Peyer's patch (tissue), 4 donors: ENCODE measurements around the gene PLEKHM3. TPM values are rescaled to one million over a fixed set of nuclear protein-coding genes. Genes with fewer than 3 reads are reported as not detected.
"Not testable (repeated sequence)": the region's sequence is repeated elsewhere in the genome, so short reads cannot be mapped to it uniquely, and the experiment has no call there.

Experiments used
- DNase-seq, 3 donors: peaks; one replicate each; pipeline ENCODE4 v3.0.0-alpha.2; 2017 to 2019
- H3K27ac ChIP-seq, 4 donors: fragments of 200-600 bp; sonication (generic); one replicate each; pipeline ENCODE4 v1.5.1; 2016 to 2019
- H3K27me3 ChIP-seq, 2 donors: fragments of 200-600 bp; sonication (generic); one replicate each; pipeline ENCODE4 v1.5.1; 2019
- H3K36me3 ChIP-seq, 3 donors: fragments of 200-600 bp; sonication (generic); one replicate each; pipeline ENCODE4 v1.5.1; 2016 to 2019
- H3K4me1 ChIP-seq, 4 donors: fragments of 200-600 bp; sonication (generic); one replicate each; pipeline ENCODE4 v1.5.1; 2016 to 2019
- H3K4me3 ChIP-seq, 4 donors: fragments of 200-600 bp; sonication (generic); 1 replicate in 3 of 4; 2 replicates in 1 of 4; pipeline ENCODE4 v1.5.1; 2016 to 2019; ENCODE audit warnings: mild to moderate bottlenecking in 1 of 4
- H3K9me3 ChIP-seq, 4 donors: fragments of 200-600 bp; sonication (generic); one replicate each; pipeline ENCODE4 v1.5.1; 2016 to 2019; ENCODE audit warnings: mild to moderate bottlenecking in 1 of 4
- POLR2A ChIP-seq, 2 donors: fragments of 450-650 bp; IDR thresholded peaks; one replicate each; pipeline ENCODE4 v1.5.1; 2017; ENCODE audit warnings: antibody characterized with exemption in 2 of 2, mild to moderate bottlenecking in 2 of 2, moderate library complexity in 2 of 2
- total RNA-seq, 4 donors: library from RNA; depleted of rRNA; stranded (reverse); fragments of >200 nt; gene quantifications; one replicate each; pipeline ENCODE4 v1.1.0, GENCODE V29; 2016
- TF ChIP-seq, protein P1 (sequence below), 6 experiments: fragments of 450-650 bp in 4 of 6; fragments of 200-600 bp in 2 of 6; sonication (generic) in 1 of 6; IDR thresholded peaks; one replicate each; pipeline ENCODE4 v1.5.1; 2017 to 2019; ENCODE audit warnings: antibody characterized with exemption in 6 of 6, mild to moderate bottlenecking in 3 of 6, moderate library complexity in 1 of 6

The PLEKHM3 gene
- total RNA-seq, 4 donors from 2014 or later, result 14.4 to 45.4 (median 22.7) TPM

DNA sequence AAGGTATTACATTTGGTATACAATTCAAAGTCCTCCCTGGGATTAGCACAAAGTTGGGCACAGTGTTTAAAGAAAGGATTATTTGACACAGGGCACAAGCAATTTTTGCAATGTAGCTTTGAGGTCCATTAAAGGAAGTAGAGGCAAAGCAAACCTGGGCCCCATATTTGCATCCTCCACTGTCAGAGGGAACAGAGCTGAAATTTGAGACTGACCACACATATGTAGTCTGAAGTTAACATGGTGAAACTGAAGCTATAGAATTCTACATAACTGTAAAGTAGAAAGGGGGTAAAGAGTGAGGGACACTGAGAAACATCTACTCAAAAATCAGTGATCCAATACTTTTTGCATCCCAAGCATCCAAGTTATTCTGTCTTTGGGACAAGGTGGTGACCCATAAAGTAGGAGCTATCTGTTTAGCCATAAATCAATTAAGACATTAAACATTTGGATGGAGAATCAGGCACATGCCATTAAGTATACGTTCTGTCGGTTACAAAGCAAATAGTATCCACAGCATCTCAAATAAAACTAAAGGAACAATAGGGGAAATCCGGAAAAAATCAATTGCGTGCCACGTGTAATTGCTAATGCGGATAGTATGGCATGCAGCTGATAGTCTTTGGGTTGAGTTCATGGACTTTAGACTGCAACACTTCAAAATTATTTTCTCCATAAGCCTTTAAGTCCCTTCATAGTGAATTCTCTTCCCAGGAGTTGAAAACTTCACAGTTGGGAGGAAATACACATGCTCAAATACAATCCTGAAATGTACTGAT is 72.6 kb downstream of the PLEKHM3 start:
- Histone ChIP-seq H3K27ac (no peak overlapping the region), H3K36me3 (no peaks in the 10 kb centered on the region), H3K27me3 (no peaks in the 10 kb centered on the region), H3K4me3 (no peak overlapping the region), H3K9me3 (no peaks in the 10 kb centered on the region), H3K4me1 (peaks cover 0 to 5% (median 0%) of the 10 kb centered on the region in 4 donors)
- no peak for TF ChIP-seq POLR2A (IDR thresholded peaks at IDR 0.05)
- TF ChIP-seq, protein P1, sequence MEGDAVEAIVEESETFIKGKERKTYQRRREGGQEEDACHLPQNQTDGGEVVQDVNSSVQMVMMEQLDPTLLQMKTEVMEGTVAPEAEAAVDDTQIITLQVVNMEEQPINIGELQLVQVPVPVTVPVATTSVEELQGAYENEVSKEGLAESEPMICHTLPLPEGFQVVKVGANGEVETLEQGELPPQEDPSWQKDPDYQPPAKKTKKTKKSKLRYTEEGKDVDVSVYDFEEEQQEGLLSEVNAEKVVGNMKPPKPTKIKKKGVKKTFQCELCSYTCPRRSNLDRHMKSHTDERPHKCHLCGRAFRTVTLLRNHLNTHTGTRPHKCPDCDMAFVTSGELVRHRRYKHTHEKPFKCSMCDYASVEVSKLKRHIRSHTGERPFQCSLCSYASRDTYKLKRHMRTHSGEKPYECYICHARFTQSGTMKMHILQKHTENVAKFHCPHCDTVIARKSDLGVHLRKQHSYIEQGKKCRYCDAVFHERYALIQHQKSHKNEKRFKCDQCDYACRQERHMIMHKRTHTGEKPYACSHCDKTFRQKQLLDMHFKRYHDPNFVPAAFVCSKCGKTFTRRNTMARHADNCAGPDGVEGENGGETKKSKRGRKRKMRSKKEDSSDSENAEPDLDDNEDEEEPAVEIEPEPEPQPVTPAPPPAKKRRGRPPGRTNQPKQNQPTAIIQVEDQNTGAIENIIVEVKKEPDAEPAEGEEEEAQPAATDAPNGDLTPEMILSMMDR (IDR thresholded peaks at IDR 0.05), result no peak
- no peak for DNase-seq

DNA sequence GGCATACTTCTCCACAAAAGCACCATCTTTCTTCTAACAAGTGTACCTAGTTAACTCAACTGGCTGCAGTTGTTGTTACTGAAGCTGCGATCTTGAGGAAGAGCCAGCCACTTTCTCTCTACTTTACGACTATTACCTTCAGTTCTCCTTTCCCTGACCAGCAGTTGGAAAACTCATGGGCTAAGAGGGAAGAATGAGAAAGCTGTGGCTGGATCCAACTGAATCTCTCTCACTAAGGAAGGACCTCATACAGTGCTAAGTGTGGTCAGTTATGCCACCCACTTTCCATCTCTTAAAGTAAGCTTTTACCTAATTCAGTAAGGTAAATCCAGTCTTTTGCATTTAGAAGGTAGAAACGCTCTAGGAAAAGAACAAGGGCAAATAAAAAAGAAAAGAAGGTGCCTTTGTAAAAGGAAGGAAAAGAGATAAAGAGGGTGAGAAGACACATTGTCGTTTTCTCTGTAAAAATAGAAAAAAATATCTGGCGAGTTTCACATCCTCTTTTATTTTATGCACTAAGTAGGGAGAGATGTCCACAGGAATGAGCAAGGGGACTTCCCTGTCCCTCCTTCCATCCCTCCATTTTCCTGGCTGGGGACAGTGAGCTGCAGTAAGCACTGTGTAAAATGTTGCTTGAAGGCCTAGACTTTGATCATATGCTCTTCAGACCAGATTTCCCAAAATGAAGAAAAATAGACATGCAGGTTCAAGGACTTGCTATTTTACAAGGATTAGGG is 73.4 kb downstream of the PLEKHM3 start:
- no peak overlapping the region for H3K4me3 ChIP-seq
- no peak for TF ChIP-seq POLR2A (IDR thresholded peaks at IDR 0.05)
- TF ChIP-seq, protein P1 (IDR thresholded peaks at IDR 0.05), result no peak
- H3K9me3 ChIP-seq, result no peaks in the 10 kb centered on the region
- H3K36me3 ChIP-seq, result no peaks in the 10 kb centered on the region
- H3K27ac ChIP-seq, result no peak overlapping the region
- no peaks in the 10 kb centered on the region for H3K27me3 ChIP-seq
- no peak for DNase-seq
- peaks cover 0 to 5% (median 0%) of the 10 kb centered on the region in 4 donors for H3K4me1 ChIP-seq

DNA sequence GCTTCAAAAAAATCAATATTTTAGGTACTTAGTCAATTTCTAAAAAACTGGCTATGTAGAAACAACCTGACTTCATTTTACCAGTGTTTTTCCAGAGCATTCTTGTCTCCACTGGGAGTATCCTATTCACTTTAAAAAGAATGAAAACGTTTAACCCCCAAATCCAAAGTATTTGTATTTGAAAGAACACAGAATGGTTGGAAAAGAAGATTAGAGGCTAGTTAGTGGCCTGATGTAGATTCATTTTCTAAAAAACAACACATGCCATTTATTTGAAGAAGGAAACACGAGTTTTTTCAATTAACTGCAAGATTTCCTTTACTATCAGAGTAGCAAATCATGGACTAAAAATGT is 74.6 kb downstream of the PLEKHM3 start:
- Histone ChIP-seq H3K9me3 (no peaks in the 10 kb centered on the region), H3K27me3 (no peaks in the 10 kb centered on the region), H3K4me1 (peaks cover 0 to 5% (median 0%) of the 10 kb centered on the region in 4 donors), H3K27ac (no peak overlapping the region), H3K36me3 (peaks cover 0 to under 1% (median 0%) of the 10 kb centered on the region in 3 donors), H3K4me3 (no peak overlapping the region)
- TF ChIP-seq, protein P1 (IDR thresholded peaks at IDR 0.05), result no peak
- TF ChIP-seq POLR2A (IDR thresholded peaks at IDR 0.05), result no peak
- DNase-seq, result no peak

DNA sequence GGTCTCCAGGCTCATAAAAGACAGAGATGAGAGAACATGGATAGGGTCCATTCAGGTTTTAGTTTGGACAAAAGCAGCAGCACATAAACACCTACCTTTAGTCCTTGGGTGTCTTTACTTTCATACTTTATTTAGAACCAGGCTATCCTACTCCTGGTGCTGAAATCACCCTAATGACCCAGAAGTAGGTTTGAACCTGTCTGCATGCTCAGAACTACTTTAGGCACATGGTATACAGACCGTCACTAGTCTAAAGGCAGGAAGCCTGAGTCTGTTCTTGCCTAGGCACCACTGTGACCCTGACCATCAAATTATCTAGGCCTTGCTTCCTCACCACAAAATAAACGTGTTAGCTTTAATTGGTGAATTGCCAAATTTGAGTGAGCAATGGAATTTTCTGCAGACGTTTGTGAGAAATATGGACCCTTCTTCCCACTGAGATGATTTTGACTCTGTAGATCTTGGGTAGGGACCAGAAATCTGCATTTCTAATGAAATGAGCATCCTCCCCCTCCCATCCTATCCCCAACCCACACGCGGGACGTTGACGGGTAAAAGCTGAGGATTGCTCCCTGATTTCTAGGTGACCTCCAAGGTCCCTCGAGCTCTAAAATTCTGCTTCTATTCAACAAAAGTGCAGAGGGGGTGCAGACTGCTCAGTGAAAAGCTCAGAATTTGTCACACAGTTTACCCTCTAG is 75.1 kb downstream of the PLEKHM3 start:
- H3K27ac ChIP-seq, result no peak overlapping the region

DNA sequence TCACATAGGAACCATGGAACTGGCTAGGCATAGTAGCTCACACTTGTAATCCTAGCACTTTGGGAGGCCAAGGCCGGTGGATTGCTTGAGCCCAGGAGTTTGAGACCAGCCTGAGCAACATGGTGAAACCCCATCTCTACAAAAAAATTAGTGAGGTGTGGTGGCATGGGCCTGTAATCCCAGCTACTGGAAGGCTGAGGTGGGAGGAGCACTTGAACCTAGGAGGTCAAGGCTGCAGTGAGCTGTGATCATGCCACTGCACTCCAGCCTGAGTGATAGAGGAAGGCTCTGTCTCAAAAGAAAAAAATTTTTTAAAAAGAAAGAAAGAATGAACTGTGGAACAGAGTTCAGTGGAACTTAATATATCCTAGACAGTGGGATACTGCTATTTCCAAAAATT is 76.1 kb downstream of the PLEKHM3 start:
- DNase-seq, H3K27me3 ChIP-seq, H3K4me3 ChIP-seq, H3K27ac ChIP-seq, H3K4me1 ChIP-seq, H3K9me3 ChIP-seq: not testable (repeated sequence)
- peaks cover 0 to 13% (median 0%) of the 10 kb centered on the region in 3 donors for H3K36me3 ChIP-seq

More for the DNA sequence above, 75.1 kb downstream of the PLEKHM3 start:
- Histone ChIP-seq H3K36me3 (peaks cover 0 to 6% (median 0%) of the 10 kb centered on the region in 3 donors), H3K27me3 (no peaks in the 10 kb centered on the region), H3K9me3 (no peaks in the 10 kb centered on the region), H3K4me1 (peaks cover 0 to 5% (median 0%) of the 10 kb centered on the region in 4 donors), H3K4me3 (no peak overlapping the region)
- TF ChIP-seq, protein P1 (IDR thresholded peaks at IDR 0.05), result no peak
- TF ChIP-seq POLR2A (IDR thresholded peaks at IDR 0.05), result no peak
- no peak for DNase-seq
